T47D (cell line): ENCODE data around the gene ZNF331.

Experiments used
- DNase-seq, 2 experiments: peaks; one replicate each; pipeline versions ENCODE4 v3.0.0 to v3.0.0-alpha.2; 2011 to 2012; ENCODE audit warnings: low read depth in 1 of 2, low spot score in 1 of 2
- JUND ChIP-seq: IDR thresholded peaks from 2 replicates; pipeline ENCODE4 v1.6.1; 2012; ENCODE audit warnings: low read depth
- in situ Hi-C: cut with HindIII; loops from 2 replicates; pipeline ENCODE4 v1.10.0; 2016; ENCODE audit warnings: low sequenced_read_pairs, low pct_unique_long_range_greater_than_20kb

ZNF331 gene

DNA sequence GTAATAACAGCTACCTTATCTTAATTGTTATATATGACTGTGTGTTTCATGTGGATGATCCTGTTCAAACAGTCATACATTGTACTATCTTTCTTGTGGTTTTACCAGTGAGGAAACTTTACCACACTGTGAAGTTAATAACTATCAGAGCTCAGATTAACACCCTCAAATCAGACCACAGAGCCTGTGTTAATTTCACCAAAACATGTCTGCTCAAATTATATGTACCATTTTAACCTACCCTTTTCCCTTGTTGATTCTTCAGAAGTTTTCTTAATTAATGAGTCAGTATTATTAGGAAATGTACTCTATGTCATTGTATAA is 1.8 kb upstream of the ZNF331 start:
- TF ChIP-seq JUND = no peak
- DNase-seq = no peak
- in situ Hi-C loops = no loop called here

DNA sequence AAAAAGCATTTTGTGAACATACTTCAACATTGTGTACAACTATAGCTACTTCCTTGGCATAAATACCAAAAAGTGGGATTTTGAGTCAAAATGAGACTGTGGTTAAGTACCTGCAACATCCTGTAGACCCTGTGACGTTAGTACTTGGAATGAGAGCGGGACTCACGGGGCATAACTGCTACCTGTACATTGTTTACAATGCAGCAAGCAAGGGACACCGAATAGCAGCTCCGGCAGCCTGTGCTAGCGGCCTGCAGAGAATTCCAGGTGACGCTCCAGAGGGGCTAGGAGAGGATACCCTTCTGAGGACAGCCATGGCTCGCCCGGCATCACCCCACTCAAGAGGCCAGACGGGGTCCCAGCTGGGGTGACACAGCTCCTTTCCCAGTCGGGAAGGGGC is 824 bp upstream of the ZNF331 start:
- no peak for TF ChIP-seq JUND
- in situ Hi-C loops = no loop called here
- DNase-seq = no peak

DNA sequence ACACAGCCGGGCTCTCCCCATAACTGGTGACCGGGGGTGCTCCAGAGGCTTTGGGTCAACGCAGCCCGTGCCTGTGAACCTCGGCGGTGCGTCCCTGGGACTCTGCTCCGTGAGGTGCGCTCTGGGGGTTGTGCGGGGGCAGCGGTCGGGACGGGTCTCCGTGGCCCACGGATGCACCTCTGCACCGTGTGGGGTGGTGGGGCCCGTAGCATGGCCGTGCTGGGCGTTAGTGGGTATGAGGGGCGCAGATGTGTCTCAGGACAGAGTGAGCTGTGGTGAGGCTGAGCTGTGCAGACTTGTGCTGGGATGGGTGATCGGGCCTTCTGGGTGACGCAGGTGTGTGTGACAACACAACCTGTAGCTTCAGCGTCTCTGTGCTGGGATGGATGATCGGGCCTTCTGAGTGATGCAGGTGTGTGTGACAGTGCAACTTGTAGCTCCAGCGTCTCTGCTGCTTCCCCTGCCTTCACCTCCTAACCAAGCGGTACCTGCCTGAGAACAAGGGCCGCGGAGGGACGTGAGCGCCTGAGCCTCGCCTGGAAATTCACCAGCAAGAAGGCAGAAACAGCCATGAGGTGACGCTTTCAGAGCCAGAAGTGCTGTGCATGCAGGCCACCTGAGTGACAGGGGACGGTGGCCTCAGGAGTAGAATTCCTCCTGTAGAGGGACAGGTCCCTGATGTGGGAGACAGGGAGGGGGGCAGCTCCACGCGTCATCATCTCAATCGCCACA is 599 bp downstream of the ZNF331 start:
- no peak for TF ChIP-seq JUND
- no peak for DNase-seq
- in situ Hi-C loops = no loop called here

DNA sequence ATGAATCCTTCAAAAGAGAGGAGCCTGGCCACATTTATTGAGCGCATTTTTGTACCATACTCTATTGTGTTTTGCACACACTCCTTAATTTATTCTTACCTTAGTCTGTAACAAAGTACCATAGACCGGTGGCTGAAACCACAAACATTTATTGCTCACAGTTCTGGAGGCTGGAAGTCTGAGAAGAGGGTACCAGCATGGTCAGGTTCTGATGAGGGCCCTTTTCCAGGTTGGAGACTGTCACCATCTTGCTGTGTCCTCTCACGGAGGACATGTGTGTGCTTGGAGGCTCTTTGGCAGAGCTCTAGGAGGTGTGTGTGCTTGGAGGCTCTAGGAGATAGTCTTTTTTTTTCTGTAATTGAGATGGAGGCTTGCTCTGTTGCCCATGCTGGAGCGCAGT is 2.1 kb downstream of the ZNF331 start:
- in situ Hi-C loops = no loop called here
- TF ChIP-seq JUND = no peak
- no peak for DNase-seq

DNA sequence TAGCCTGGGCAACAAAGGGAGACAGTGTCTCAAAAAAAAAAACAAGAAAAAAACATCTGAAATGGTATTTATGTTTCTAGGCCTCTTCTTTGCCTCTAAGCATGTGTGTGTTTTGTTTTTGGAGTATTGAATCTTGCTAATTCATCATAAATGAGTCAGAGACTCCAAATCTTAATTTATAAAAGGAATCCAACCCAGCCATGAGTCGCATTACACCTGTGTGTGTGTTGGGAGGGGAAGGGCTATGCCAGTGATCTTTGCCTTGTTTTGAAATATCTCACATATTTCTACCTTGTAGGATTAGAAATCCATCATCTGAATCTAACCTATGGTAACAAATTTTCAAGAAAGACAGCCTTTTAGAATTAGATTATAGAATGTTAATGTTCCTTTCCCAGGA is 4.0 kb downstream of the ZNF331 start:
- no peak for DNase-seq
- TF ChIP-seq JUND = no peak
- in situ Hi-C loops = no loop called here

DNA sequence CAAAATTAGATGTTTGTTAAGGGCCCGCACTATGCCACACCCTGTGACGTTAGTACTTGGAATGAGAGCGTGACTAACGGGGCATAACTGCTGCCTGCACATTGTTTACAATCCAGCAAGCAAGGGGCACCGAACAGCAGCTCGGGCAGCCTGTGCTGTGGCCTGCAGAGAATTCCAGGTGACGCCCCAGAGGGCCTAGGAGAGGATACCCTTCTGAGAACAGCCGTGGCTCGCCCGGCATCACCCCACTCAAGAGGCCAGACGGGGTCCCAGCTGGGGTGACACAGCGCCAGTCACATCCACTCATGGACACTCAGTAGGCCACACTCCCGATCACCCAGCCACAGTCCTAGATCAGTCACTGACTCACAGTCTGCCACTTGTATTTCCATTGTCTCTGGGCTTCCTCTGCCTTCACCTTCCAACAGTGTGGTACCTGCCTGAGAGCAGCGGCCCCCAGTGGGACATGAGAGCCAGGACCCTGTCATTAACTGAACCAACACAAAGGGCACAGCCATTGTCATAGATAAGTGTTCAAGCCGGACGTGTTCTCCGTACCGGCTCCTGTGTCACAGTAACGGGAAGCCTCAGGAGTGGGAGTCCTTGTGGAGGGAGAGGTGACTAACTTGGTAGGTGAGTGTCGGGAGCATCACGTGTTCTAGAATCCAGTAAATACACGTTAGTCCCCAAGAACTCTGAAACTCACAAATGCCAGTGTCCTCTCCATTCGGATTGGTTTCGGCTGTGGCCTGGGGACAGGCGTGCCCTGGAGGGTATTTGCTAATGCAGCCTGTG is 7.5 kb downstream of the ZNF331 start:
- TF ChIP-seq JUND = no peak
- in situ Hi-C loops = no loop called here
- no peak for DNase-seq

DNA sequence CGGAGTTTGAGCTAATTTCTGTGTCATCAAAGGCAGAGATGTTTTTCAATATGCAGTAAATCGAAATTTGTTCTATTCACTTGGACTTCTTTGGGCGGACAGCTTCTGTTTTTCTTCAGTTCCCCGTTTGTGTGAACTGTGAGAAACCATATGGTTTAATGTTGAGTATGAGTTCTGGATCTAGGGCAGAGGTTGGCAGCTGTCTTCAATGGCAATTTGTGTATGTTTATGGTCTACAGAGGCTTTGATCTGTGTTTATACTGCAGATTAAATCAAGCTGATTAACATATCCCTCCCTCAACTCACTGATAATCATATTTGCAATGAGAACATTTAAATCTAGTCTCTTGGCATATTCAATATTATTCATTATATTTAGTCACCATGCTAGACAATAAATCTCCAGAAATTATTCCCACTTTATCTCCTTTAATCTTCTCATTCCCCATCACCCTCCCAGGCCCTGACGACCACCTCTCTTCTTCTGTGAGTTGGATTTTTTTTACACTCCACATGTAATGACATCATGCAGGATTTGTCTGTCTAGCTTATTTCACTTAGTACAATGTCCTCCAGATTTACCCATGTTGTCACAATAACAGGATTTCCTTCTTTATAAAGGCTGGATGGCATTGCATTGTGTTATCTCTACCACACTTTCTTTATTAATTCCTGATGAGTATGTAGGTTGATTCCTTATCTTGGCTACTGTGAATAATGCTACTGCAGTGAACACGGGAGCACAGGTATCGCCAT is 9.0 kb downstream of the ZNF331 start:
- TF ChIP-seq JUND = no peak
- no peak for DNase-seq
- in situ Hi-C loops = no loop called here

DNA sequence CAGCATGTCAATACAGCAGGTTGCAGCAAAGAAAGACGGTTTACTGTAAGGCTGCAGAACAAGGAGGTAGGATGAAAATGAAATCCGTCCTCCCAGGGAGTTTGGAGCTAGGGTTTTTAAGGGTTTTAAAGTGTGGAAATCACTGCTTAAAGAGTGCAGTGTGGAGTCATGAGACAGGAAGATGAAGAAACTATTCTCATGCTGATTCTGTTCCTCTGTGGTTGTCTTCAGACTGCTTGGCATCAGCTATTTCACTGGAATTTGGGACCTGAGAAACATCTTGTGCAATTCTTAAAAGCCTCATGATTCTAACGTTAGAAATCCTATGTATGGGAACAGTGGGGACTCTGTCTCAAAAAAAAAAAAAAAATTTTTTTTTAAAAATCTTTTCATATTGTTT is 11.4 kb downstream of the ZNF331 start:
- no peak for DNase-seq
- TF ChIP-seq JUND = no peak
- in situ Hi-C loops = no loop called here

DNA sequence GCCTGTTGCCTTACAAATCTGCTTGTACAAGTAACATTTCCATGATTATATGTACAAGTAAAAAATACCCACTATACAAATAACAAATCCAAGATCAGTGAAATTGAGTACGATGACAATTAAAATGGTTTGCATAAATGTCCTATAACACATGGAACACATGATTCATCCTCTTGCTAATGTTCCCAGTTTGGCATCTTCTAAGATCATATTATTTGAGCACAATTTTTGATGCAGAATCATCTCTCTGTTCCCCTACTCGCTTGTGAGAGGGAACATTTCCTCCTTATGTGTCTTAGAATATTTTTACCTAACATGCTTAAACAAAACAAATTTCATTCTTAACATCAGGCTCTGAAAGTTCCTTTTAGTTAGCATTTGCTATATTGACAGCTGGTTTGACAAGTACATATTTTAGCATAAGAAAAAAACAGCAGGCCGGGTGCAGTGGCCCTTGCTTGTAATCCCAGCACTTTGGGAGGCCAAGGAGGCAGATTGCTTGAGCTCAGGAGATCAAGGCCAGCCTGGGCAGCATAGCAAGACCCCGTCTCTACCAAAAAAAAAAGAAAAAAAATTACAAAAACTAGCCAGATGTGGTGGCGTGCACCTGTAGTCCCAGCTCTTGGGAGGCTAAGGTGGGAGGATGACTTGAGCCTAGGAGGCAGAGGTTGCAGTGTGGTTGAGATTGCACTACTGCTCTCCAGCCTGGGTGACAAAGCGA is 14.2 kb downstream of the ZNF331 start:
- in situ Hi-C loops = no loop called here
- TF ChIP-seq JUND = no peak

DNA sequence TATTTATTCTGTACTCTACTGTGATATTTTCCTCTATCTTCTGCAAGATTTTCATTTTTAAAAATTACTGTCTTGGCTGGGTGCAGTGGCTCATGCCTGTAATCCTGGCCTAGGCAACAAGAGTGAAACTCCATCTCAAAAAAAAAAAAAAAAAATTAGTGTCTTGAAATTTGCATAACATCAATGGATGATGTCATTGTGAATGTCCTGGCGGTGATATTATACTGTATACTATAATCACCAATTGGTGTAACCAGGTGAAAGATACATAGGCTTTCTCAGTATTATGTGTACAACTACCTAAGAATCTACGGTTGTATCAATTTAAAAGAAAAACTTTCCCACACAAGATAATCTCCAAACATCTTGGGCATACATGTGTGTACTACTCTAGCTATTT is 15.2 kb downstream of the ZNF331 start:
- TF ChIP-seq JUND = no peak
- in situ Hi-C loops = no loop called here
- DNase-seq = no peak

More for the DNA sequence above, 14.2 kb downstream of the ZNF331 start:
- no peak for DNase-seq

DNA sequence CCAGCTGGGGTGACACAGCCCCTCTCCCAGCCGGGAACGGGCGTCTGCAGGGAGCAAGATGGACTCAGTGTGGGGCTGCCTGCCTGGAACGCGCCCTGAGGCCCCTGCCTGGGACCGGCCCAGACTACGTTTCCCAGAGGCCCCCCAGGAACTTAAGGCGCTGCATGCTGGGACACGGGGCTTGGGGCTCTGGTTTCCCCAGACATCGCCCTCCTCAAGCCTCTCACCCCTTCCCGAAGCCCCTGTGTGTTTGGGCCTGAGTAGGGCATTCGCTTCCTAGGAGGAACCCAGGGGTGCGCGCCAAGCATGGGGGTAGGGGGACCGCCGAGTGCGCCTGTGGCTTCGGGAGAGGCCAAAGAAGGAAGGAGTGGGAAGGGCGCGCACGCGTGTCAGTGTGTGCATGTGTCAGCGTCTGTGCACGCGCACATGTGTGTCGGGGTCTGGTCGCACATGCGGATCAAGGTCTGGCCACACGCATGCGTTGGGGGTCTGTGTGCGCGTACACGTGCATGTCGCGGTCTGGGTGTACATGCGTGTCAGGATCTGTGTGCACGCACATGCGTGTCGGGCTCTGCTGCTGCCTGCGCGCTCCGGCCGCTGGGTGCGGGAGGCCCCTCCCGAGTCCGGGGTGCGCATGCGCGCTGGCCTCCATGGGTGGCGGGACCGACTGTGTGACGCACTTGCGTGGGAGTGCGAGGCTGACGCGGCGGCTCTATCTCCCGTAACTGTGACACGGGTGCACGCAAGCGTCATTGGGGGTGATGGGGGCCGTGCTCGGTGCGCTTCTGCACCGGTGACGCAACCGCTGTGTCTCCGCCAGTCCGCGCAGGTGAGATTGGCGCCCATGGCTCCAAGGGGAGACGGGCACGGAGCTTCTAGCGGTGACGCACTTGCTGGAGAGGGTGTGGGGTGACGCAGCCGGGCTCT is 16.2 kb downstream of the ZNF331 start:
- no peak for DNase-seq
- in situ Hi-C loops = no loop called here

More for the DNA sequence above, 16.2 kb downstream of the ZNF331 start:
- no peak for TF ChIP-seq JUND
